Stimulated activated CD4-positive, alpha-beta T cell treated with anti-CD3 and anti-CD28 coated beads, Interleukin-4, amount 100 ng/mL, for 1 hour (primary cell): ENCODE results near the gene TNRC6B.
"Not testable (repeated sequence)": the region's sequence is repeated elsewhere in the genome, so short reads cannot be mapped to it uniquely, and the experiment has no call there.

ENCODE experiments used
- DNase-seq: peaks from one replicate; pipeline ENCODE4 v3.0.0-alpha.2; 2020

Gene TNRC6B

GRCh38 chr22:40300884-40301672, 123.4 kb downstream of the TNRC6B start:
- DNase-seq, result no peak

DNA sequence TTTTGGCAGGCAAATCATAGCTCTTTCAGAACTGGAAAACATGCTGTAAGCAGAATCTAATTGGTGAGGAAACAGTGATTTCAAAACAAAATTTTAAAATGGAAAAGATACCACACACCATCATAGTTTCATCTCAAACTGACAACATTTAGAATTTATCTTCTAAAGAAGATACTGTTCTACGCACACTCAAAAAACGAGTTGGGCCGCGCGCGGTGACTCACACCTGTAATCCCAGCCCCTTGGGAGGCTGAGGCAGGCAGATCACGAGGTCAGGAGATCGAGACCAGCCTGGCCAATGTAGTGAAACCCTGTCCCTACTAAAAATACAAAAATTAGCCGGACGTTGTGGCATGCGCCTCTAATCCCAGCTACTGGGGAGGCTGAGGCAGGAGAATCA, 124.4 kb downstream of the TNRC6B start:
- no peak for DNase-seq

DNA sequence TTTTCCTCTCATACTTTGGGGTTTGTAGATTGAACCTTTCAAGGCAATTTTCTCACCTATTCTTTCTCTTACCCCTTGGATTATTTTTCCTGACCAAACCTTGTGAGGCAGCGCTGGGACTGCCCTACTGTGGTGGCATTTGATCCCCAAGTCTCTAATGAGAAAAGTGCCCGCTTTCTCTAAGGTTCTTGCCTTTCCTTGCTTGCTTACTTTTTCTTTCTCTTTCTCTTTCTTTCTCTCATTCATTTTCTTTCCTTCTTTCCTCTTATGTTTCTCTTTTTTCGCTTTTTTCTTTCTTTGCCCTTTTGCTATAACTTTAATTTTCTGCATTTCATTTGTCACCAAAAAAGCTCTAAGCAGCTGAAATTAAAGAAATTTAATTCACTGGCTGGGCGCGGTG, 127.9 kb downstream of the TNRC6B start:
- DNase-seq, result no peak

- DNase-seq, result no peak
Measured at GRCh38 chr22:40308999-40309573, 131.4 kb downstream of the TNRC6B start.

- no peak for DNase-seq
Measured at GRCh38 chr22:40309631-40310030, 131.9 kb downstream of the TNRC6B start.

- no peak for DNase-seq
Measured at GRCh38 chr22:40310081-40310767, 132.5 kb downstream of the TNRC6B start.

DNA sequence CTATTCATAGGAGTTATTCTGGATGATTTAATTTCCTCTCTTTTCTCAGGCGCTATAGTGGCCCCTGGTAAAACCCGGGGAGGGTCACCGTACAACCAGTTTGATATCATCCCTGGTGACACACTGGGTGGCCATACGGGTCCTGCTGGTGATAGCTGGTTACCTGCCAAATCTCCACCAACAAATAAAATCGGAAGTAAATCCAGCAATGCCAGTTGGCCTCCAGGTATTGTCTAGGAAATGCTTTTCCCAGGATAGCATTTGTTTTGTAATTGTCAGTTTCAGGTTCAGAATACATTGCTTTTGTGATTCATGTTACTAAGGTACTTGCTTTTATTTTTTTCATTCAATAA, 133.0 kb downstream of the TNRC6B start:
- no peak for DNase-seq

GRCh38 chr22:40311646-40312045, 133.9 kb downstream of the TNRC6B start:
- not testable (repeated sequence) for DNase-seq

DNA sequence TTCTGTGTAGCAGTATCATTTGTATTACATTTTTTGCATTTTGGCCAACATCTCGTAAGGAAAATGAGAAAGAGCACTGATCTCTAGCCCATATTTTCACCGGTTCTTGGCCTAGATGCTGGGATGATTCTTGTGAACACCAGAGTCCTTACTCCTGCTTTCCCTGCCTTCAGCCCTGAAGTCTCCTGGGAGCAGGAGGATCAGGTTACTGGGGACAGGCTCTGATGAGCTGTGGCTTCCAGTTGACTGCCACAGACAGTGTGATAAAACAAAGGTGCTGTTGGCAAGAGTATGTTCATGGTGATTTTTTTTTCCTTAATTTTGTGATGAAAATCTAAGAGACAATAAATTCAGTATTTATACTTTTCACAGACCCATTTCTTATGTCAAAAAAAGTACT, 134.3 kb downstream of the TNRC6B start:
- no peak for DNase-seq

DNA sequence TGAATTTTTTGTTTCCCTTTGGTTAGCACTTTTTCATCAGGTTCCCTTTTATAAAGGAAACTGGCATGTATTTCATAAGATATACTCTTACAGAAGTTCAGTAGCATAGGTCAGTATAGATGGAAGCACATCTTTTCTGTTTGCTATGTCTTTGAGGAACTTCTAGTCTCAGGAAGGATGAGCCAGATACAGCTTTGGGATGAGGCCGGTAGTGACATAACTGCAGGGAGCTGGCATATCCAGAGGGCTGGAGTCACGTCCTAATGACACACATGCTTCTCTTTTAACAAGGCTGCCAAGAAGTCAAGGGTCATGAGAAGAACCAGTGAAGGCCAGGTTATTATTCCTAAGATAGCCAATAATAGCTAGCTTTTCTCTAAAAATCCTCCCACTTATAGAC, 135.3 kb downstream of the TNRC6B start:
- no peak for DNase-seq

DNA sequence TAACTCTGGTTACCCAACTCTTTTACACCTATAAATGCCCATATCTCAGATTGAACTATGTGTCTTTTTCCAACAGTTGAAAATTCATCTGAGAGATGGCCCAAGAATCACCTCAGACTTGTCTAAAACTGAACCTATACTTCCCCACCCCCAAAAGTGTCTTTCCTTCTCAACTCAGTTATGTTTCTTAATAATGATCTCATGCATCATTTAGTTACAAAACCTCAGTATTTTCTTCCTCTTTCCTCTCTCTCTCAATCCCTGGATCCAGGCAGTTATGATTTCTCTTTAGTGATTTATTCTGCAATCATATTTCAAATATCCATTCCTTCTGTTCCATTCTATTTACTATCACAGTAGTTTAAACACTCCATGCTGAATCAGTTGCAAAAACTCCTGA, 136.3 kb downstream of the TNRC6B start:
- DNase-seq, result no peak

GRCh38 chr22:40320687-40321086, 143.0 kb downstream of the TNRC6B start:
- DNase-seq, result no peak

DNA sequence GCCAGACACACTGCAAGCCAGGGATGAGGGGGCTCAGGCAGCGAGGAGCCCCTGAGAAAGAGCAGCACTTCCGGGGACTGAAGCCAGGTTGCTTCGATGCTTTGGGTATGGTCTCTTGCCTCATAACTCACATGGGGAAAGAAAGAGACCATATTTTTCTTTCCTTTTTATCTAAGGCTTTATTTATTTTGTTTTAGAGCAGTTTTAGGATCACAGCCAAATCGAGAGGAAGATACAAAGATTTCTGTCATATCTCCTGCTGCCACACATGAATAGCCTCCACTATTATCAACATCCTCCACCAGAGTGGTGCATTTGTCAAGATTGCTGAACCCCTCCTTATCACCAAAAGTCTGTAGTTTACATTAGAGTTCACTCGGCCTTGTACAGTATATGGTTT, 144.3 kb downstream of the TNRC6B start:
- no peak for DNase-seq

GRCh38 chr22:40322818-40323447, 145.2 kb downstream of the TNRC6B start:
- DNase-seq, result no peak

DNA sequence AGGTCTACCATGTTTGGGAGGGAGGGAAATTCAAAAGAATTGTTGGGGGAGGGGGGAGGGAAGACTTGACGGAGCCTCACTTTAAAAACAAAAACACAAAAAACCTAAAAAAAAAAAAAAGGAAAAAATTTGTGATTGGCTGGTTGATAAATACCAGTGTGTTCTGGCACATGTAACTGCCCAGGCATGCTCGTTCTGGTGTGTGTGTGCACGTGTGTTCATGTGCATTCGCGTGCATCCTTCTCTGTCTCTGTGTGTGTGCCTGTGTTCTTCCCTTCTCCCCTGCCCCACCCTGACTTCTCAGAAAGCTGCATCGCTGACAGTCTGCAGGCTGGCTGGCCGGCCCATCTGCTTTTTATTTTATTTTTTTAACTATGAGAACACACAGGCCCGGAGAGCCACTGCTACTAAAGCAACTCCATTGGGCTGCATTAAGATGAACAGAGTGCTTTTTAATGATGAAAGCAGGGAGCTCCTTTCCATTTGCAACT, 146.0 kb downstream of the TNRC6B start:
- DNase-seq, result peak; percentile 21

- peak; percentile 26 for DNase-seq
Measured at GRCh38 chr22:40324468-40325305, 147.0 kb downstream of the TNRC6B start.

GRCh38 chr22:40325315-40325714, 147.6 kb downstream of the TNRC6B start:
- DNase-seq, result peak; percentile 62

DNA sequence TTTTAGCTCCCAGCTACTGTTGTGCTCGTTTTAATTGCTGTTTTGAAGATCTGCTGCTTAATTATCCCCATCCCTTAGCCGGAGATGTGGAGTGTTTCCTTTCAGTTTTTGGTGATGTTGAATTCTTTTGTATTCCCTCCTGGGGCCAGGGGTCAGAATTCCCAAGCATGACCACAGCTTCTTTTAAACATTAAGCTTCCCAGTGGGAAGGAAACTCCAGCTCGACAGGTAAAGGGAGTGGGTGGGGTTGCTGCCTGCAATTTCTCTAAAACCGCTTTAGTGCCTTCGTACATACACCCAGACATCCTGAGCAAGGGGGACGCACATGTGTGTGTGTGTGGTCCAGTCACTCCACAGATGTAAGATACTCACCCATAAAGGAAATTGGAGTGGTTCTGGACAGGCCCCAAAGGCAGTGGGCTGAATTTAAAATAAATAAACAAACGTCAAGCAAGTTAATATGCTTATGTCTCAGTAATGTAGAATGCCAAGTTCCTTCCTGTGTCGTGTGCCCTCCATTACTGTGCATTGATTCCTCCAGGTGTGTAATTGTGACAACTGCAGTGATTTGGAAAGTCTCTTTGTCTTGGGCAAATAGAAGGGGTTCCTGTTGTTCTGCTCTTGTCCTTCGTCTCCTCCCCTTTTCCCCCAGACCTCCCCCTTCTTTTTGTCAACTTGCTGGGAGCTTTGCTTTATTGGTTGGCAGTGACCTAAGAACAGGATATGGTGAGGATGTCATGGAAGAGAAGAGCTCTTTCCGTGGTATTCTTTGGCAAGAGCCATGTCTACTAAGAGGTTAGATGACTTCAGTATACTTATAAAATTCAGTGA, 149.4 kb downstream of the TNRC6B start:
- DNase-seq, result no peak

DNA sequence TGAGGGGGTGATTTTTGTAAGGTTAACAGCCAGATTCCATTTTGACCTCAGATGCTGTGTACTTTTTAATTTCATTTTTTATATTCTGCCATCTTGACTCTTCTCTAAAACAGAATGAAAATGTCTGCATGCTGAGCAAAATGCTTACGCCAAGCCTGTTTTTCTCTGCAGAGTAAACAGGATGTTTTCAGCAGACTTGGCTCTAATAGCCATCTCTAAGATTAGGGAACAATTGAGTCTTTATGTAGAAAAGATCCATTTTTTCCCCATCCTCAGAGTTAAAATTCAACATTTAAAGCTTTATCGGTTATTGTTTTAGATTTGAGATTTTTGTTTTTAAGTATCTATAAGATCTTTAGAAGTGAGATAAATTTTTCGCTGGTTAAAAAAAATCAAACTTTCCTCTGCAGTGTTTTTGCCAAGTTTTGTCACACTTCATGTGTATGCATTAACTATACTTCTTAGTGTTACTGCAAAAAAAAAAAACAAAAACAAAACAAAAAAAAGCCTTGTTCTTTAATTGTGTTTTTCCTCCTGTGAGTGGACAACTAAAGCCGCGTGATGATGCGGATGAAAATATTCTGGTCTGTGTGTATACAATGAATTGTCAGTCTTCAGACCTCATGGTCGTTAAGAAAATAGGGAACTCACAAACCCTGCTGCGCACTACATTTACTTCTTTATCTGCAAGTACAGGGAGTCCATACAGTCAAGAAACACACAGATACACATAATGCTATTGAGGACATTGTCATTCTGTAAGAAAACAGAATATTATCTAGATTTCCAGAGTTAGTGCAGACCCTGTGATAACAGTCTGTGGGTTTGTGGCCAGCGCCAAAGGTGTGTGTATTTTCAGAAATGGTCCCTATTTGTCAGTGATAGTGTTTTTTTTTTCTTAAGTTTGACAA, 151.1 kb downstream of the TNRC6B start:
- no peak for DNase-seq

- no peak for DNase-seq
Measured at GRCh38 chr22:40329466-40329865, 151.7 kb downstream of the TNRC6B start.

- no peak for DNase-seq
Measured at GRCh38 chr22:40330086-40330485, 152.4 kb downstream of the TNRC6B start.
